Spleen (tissue), 7 donors: ENCODE measurements around the gene PFKL.

Experiments used
- POLR2A ChIP-seq, 3 donors: fragments of 450-650 bp; IDR thresholded peaks; one replicate each; pipeline ENCODE4 v1.5.1; 2017; ENCODE audit warnings: antibody characterized with exemption in 3 of 3, mild to moderate bottlenecking in 1 of 3
- TF ChIP-seq, protein P1 (sequence below), 11 experiments: fragments of 200-600 bp in 7 of 11; fragments of 450-650 bp in 4 of 11; sonication (generic) in 4 of 11; IDR thresholded peaks in 8 of 11; conservative IDR thresholded peaks in 3 of 11; 1 replicate in 7 of 11; 2 replicates in 4 of 11; pipeline versions ENCODE4 v1.4.0 to v1.8.0; 2016 to 2021; ENCODE audit warnings: antibody characterized with exemption in 11 of 11, inconsistent platforms in 4 of 11, mild to moderate bottlenecking in 1 of 11
- donor health status: DM: no; HTN: no; CAD: no; lungs with moderate emphysema.
- donor health status: DM: no; HTN: no; CAD: no.
- donor health status: DM: no; HTN: no; CAD: no.

DNA sequence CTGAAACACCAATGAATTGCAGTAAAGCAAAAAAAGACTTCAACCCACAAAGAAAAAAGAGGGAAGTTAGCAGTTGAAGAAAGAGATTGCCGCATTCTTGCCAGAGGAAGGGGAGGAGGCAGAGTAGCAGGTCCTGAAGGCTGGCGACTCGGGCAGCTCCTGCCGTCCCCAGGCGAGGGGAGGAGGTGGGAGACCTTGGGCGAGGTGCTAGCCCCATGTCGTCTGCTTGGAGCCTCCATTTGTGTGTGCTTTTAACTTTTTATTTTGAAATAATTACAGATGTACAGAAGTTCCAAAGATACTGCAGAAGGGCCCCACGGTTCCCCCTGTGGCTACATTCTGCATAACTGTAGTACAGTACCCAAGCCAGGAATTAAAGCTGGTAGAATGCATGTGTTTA is 60.3 kb downstream of the PFKL start:
- TF ChIP-seq, protein P1, sequence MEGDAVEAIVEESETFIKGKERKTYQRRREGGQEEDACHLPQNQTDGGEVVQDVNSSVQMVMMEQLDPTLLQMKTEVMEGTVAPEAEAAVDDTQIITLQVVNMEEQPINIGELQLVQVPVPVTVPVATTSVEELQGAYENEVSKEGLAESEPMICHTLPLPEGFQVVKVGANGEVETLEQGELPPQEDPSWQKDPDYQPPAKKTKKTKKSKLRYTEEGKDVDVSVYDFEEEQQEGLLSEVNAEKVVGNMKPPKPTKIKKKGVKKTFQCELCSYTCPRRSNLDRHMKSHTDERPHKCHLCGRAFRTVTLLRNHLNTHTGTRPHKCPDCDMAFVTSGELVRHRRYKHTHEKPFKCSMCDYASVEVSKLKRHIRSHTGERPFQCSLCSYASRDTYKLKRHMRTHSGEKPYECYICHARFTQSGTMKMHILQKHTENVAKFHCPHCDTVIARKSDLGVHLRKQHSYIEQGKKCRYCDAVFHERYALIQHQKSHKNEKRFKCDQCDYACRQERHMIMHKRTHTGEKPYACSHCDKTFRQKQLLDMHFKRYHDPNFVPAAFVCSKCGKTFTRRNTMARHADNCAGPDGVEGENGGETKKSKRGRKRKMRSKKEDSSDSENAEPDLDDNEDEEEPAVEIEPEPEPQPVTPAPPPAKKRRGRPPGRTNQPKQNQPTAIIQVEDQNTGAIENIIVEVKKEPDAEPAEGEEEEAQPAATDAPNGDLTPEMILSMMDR (IDR thresholded peaks at IDR 0.05 in 8 of 11, conservative IDR thresholded peaks at IDR 0.05 in 3 of 11) = peak in 4 of 11 experiments; percentile 14 to 33 (median 26)
- no peak for TF ChIP-seq POLR2A (IDR thresholded peaks at IDR 0.05)
